VCaP (cell line): ENCODE data around the gene KLHDC10.
"Not testable (repeated sequence)": the region's sequence is repeated elsewhere in the genome, so short reads cannot be mapped to it uniquely, and the experiment has no call there.

ENCODE experiments used
- H3K27ac ChIP-seq: fragments of 450-650 bp; 2 replicates; pipeline ENCODE4 v1.5.1; 2017
- TF ChIP-seq, protein P1 (sequence below): fragments of 450-650 bp; conservative IDR thresholded peaks from 2 replicates; pipeline ENCODE4 v1.5.1; 2017; ENCODE audit warnings: mild to moderate bottlenecking, moderate library complexity

KLHDC10 gene

DNA sequence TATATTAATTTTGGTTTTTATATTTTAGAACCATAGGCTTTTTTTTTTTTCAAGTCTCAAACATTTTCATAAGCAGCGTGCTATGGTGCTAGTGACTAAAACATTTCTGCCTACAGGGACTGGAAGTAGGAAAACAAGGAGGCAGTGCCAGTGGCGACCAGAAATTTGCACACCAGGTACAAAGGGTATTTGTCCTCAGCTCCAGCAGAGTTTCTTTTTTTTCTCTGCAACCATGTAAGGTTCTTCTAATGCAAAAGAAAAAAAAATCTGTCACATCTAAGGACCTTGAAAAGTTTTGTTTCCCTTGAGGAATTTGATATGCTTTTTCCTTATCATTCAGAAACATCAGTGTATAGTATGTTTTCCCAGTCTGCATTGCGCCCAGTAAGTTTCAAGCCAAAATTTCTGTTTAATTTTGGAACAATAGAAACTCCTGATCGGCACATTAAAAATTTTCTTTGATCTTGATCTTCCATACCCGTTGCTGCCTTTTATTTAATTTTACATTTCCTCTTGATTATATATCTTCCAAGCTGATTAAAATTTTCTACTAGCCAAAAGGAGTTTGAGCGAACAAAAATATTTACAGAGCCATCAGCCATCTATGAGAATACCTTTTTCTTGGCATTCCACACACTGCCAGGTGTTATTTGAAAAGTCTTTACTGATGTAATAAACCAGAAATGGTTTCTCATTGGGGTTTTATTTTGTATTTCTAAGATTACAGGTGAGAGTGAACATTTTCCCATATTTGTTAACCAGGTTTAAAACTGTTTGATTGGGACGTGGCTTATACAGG is 956 bp upstream of the KLHDC10 start:
- H3K27ac ChIP-seq: peak overlapping the region; percentile 94
- TF ChIP-seq, protein P1, sequence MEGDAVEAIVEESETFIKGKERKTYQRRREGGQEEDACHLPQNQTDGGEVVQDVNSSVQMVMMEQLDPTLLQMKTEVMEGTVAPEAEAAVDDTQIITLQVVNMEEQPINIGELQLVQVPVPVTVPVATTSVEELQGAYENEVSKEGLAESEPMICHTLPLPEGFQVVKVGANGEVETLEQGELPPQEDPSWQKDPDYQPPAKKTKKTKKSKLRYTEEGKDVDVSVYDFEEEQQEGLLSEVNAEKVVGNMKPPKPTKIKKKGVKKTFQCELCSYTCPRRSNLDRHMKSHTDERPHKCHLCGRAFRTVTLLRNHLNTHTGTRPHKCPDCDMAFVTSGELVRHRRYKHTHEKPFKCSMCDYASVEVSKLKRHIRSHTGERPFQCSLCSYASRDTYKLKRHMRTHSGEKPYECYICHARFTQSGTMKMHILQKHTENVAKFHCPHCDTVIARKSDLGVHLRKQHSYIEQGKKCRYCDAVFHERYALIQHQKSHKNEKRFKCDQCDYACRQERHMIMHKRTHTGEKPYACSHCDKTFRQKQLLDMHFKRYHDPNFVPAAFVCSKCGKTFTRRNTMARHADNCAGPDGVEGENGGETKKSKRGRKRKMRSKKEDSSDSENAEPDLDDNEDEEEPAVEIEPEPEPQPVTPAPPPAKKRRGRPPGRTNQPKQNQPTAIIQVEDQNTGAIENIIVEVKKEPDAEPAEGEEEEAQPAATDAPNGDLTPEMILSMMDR: no peak

DNA sequence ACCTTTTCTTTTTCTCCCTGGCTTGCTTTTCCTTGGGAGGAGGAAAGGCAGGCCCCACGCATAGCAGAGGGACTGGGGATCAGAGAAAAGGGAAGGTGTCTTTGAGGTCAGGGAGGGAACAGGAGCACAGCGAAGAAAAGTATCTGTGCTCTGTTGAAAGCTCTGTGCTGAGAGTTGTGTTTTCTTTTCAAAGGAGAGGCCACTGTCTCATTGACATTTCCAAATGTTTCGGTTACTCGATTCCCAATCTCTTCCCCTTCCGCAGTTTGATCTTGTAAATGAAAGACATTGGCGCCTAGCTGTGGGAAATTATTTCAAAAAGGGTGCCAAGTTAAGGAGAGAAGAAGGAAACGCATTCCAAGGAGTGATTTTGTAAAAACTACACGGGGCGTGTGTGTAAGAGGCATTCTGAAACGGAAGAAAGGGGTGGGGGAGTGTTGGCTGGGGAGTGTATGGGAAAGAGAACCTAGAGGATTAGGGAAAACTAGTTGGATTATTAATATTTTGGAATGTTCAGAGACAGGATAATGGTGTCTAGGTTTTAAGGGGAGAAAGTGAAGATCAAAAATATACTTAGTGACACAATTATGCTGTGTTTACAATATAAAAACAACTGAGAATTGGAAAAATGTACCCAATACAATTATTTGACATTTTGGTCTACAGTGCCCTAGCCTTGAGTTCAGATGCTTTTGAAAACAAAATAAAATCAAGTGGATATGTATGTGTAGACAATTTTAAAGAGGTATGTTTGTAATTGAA is 708 bp downstream of the KLHDC10 start:
- H3K27ac ChIP-seq: peak overlapping the region; percentile 94
- TF ChIP-seq, protein P1: no peak

DNA sequence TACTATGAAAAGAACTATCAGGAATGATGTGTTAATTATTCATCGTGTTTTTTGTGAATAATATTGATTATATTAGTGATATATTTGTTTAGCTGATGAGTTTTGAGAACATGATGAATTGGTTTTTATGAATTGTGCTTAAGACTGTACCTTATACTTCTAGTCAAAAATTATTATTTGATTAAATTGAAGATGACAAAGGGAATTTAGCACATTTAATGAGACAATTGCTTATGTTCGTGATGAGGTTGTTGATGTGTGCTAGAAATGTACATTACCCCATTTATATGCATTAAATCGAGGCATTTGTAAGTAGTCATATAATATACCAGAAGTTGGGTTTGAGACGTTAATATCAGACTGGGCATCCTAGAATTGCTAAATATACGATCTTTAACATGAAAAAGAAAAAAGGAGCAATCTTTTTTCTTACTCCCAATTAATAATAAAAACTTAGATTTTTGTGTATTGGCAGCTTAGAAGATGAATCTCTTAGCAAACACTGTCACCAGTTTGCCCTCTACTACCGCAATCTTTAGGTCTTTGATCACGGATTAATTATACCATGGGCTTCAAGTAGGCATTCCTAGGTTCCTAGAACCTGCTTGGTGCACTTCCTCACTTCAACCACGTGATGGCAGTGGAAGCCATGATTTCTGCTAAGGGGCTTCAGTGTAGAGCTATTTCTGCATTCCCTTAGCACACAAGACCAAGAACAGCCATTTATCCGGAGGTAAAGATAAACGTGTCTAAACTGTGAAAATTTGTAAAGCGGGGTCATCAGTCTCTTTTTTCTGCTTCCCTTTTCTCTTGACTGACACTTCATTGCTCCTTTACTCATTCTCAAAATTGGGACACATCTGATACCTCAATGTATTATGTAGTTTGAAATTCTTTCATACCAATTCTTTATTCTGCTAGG is 1.6 kb downstream of the KLHDC10 start:
- H3K27ac ChIP-seq: peak overlapping the region; percentile 94; the same call in 1 of the 2 replicates
- TF ChIP-seq, protein P1: peak; percentile 94

DNA sequence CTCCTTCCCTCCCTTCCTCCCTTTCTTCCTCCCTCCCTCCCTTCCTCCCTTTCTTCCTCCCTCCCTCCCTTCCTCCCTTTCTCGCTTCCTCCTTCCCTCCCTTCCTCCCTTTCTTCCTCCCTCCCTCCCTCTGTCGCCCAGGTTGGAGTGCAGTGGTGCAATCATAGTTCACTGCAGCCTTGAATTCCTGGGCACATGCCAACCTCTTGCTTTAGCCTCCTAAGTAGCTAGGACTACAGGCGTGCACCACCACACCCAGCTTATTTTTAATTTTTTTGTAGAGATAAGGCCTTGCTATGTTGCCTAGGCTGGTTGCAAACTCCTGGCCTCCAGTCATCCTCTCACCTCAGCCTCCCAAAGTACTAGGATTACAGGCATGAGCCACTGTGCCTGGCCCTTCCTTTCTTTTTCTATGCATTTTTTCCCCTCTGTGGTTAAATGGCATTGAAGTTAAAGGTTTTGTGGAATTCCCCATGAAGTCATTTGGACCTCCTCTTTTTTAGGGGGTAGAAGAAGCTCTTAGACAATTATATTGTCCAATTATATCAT is 9.6 kb downstream of the KLHDC10 start:
- TF ChIP-seq, protein P1: no peak
- H3K27ac ChIP-seq: no peak overlapping the region

DNA sequence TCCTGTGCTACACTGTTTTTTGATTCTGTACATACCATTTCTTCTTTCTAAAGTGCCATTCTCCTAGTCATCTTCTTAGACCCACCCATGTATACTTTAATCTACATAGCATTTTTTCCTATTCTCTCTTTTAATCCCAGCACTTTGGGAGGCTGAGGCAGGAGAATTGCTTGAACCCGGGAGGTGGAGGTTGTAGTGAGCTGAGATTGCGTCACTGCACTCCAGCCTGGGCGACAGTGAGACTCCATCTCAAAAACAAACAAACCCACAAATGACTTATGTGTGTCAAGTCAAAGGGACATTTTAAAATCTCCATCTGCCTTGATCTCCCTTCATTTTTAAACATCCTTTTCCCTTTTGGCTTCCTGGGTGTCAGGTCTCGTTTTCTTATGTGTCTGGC is 13.2 kb downstream of the KLHDC10 start:
- not testable (repeated sequence) for H3K27ac ChIP-seq

DNA sequence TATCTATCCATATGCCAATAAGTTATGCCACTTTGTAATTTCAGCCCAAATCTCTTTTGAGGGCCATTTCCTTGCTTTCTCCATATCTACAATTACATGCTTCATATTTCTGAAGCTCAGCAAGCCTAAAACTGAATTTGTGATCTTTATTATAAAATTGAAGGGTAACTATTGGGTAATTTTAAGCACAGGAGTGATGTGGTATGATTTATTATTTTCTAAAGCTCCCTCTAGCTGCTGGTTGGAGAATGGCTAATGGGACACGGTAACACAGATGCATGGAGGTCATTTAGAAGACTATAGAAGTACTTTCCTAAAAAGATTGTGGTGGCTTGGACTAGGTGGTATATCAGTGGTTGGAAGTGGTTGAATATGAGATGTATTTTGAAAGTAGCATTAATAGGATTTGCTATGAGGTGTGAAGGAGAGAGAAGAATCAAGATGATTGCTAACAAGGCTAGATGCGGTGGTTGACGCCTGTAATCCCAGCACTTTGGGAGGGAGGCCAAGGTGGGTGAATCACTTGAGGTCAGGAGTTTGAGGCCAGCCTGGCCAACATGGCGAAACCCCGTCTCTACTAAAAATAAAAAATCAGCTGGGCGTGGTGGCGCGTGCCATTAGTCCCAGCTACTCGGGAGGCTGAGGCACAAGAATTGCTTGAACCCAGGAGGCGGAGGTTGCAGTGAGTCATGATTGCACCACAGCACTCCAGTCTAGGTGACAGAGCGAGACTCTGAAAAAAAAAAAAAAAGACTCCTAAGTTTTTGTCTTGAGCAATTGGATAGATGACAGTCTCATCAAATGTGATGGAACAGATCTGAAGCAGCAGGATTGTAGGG is 13.9 kb downstream of the KLHDC10 start:
- TF ChIP-seq, protein P1: peak; percentile 70
- no peak overlapping the region for H3K27ac ChIP-seq

DNA sequence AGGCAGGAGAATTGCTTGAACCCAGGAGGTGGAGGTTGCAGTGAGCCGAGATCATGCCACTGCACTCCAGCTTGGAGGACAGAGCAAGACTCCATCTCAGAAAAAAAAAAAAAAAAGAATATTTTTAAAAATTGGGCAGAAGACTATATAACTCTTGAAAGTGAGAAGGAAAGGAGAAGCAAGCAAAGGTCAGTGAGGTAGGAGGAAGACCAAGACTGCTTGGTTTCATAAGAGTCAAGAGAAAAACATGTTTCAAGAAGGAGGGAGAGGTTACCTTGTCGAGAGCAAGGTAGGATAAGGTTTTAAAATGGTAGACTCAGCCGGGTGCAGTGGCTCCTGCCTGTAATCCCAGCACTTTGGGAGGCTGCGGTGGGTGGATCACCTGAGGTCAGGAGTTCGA is 14.9 kb downstream of the KLHDC10 start:
- H3K27ac ChIP-seq: not testable (repeated sequence)
